Stimulated activated CD4-positive, alpha-beta T cell treated with anti-CD3 and anti-CD28 coated beads, Interleukin-4, amount 100 ng/mL, for 24 hours (primary cell): ENCODE measurements around the gene C1QTNF7.
A peak's percentile ranks its signal among the peaks of the same experiment; 100 is the strongest.

Experiments
- DNase-seq: peaks from one replicate; pipeline ENCODE4 v3.0.0-alpha.2; 2020

The C1QTNF7 gene

DNA sequence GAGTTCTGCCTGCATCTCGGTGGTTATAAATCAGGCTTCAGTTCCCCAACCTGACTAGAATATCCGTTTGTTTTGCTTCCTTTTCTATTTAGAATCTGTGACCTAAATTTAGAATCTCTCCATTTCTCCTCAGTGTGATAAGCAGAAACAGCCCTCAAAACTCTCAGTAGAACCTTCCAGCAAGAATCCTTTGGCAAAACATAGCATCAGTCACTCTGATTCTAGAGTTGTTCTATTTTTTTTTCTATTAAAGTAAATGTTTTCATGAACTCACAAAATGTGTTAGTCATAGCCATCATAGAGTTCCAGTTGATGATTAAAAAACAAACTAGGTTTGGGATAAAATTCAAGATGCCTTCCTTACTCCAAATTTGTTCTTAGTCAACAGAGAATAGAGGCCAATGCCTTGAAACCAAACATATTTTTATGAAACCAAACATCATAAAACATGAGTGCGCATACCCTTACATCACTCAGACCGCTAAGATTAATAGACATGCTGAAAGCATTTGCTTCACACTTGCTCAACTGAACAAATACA is 13.2 kb upstream of the C1QTNF7 start:
- no peak for DNase-seq

DNA sequence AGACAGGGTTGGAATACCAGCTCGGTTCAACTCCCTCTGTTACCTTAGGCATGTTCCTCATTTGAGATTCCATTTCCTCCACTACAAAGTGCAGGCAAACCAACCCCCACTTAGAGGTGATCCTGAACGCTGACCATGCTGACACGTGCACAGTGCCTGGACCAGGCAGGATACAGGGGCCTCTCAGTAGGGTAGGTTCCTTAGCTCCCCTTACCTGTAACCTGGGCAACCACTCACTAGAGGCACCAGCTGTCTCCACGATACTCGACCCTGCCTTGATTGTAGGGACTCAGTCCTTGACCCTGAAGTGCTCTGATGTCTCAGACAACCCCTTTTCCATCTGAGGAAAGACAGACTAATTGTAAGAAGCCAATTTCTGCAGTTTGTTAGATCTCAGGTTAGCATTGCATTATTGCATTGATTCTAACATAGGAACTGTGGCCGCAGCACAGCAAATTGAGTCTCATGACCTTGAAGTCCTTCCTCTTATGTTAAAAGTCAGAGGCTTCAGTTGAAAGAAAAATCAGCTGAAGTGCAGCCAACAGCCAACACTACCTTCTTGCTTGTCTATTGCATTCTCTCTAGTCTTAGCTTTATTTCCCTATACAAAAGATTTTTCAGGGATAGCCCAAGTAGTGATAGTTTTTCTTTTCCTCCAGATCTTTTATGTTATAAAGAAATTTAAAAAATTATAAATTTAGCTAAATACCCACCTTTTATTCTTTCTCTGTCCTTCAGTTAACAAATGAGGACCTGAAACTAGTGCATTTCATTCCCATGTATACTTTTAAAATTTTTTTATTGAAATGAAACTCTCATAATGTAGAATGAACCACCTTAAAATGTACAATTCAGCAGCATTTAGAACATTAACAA is 11.2 kb upstream of the C1QTNF7 start:
- no peak for DNase-seq

DNA sequence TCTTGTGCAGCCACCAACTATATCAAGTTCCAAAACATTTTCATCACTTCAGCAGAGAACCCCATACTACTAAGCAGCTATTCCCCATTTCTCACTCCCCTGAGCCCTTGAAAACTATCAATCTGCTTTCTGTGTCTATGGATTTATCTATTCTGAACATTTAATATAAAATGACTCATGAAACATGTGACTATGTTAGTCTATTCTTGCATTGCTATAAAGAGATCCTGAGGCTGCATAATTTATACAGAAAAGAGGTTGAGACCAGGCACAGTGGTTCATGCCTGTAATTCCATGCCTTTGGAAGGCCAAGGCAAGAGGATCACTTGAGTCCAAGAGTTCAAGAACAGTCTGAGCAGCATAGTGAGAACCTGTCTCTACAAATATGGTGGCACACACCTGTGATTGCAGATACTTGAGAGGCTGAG is 10.6 kb upstream of the C1QTNF7 start:
- DNase-seq: no peak

DNA sequence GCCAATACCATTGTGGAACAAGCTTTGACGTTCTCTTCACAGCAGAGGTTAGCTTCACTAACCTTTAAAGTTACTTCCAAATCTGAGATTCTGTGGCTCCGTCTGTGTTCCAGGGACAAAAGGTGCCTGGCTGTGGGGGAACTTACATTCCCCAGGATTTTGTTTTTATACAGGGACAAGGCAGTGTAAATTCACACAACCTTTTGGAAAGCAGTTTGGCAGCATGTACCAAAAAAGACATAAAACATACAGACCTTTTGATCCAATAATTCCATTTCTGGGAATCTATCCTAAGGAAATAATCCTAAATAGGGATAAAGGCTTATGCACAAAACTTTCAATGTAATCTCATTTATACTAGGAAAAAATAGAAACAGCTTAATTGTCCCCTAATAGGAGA is 8.9 kb upstream of the C1QTNF7 start:
- DNase-seq: no peak

DNA sequence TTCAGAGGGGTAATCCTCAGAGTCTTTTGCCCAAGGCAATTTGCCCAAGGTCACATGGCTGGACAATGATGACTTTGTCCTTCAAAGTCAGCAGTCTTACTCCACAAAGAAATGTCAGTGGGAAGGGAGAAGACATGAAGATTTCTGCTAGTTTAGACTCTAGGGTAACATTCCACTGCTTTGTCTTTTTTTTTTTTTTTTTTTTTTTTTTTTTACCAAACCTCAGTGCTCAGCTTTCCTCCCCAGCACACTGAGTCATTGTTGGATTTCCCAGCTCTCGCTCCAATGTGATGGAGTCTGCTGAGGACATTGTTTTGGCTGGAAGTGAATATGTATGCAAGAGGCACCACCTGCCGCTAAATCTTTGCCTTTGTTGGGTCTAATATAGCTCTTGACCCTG is 7.2 kb upstream of the C1QTNF7 start:
- no peak for DNase-seq

DNA sequence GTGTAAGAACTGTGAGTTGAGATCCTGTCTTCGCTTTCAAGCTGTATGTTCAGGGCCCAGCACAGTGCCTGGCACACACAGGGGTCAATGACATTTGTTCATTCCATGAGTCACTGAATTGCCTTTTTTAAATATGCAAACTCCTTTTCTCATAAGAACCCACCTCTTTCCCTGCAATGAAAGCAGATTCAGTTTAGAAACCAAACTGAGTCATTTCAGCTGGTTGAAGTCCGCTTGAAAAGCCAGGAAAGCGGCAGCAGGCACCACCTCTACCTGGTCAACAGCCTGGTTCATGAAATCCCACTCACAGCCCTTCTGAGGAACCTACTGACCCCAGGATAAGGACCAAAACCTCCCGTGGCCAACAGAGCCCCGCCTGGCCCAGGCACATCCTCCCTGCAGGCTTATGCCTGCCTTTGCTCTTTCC is 4.5 kb upstream of the C1QTNF7 start:
- DNase-seq: peak; percentile 6

- DNase-seq: no peak
Measured at GRCh38 chr4:15425520-15425919, 2.3 kb upstream of the C1QTNF7 start.

GRCh38 chr4:15427161-15427560 is 672 bp upstream of the C1QTNF7 start:
- DNase-seq: no peak

DNA sequence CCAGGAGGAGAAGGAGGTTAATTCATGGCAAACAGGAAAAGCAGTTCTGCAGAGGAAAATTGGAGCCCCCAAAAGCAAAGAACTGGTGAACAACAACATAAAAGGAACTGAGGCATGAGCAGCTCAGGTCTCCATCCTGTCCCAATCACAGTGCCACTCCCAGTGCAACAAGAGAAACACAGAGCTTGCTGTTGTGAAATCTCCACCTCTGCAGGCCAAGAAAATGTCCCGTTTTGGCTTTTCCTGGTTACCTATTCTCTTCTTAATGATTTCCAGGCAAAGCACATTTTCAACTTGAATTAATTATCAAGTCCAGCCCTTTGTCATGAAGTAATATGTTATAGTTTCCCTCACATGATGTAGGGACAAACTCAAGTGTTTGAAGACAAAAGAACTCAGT is 778 bp downstream of the C1QTNF7 start:
- DNase-seq: no peak

GRCh38 chr4:15434091-15434490 is 6.3 kb downstream of the C1QTNF7 start:
- DNase-seq: no peak

- no peak for DNase-seq
Measured at GRCh38 chr4:15434676-15435075, 6.8 kb downstream of the C1QTNF7 start.

GRCh38 chr4:15436513-15436912 is 8.7 kb downstream of the C1QTNF7 start:
- no peak for DNase-seq

GRCh38 chr4:15438939-15439524 is 11.2 kb downstream of the C1QTNF7 start:
- DNase-seq: no peak

DNA sequence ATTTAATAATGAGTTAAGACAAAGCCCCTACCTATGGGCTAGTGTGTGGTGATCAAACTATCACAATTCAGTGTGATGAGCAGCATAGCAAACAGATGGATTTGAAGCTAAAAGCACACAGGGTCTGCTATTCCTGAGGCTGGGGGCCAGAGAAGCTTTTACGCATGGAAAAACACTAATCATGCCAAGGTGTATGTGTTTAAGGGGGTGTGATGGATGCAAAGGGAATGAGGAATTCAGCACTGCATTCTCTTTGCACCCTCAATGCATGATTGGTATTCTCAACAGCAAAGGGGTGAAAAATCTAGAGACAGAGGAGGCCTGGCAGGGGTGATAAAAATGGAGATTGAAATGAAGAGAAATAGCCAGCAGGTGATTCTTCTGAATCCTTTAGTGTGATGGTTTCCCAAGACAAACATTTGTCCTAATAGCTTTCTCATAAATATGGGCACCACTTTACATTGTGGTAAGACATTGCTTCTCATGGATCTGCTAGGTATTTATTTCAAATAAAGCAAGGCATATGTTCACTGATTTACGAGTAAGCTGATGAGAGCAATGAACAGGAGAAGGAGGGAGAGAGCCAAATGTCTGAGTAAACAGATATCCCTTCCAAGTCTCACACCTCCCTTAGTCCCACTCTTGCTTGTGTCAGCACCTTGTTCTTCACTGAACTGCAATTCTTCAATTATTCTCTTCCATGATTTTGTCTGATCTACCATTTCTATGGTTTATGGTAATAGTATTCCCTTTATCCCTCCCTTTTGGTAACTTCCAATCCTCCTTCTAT is 15.7 kb downstream of the C1QTNF7 start:
- DNase-seq: no peak

DNA sequence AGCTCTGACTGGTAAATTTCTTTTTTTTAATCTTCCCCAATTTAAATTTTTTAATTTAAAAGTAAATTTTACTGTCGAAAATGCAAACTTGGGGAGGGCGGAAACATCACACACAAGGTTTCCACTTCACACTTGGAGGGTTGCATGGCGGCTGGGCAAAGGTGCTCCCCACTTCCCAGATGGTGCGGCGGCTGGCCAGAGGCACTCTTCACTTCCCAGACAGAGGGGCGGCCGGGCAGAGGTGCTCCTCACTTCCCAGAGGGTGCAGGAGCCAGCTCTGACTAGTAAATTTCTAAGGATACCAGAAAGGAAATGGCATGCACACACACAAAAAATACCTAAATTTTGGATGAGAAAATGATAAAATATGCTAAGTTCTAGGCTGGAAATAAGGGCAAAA is 16.4 kb downstream of the C1QTNF7 start:
- DNase-seq: no peak

DNA sequence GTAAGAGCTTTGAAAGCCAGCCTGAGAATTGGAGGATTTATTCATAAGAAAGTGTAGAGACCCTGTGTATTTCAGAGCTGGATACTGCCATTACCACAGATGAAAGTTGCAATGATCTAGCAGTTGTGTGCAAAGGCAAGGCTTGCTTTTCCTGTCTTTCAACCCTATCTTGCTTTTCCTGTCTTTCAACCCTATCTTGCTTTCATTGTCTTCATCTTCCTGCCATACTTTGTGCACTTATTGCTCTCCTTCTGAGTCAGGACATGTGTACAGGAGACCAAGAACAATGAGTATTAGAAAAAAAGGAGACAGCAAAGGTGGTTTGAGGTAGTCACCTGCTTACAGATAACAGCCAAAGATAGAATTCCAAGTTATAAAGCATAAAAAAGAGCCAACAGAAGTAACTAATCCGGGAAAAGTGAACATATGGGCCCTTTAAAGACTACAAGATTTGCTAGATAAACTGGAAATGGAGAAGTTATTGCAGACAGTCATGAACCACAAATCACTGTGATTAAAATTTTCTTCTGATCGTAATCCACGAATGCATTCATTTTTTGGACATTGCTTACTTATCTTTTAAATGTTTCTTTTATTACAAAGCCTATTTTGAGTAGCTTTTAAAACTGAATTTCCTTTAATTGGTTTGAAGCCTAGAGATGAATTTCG is 17.2 kb downstream of the C1QTNF7 start:
- DNase-seq: no peak

- DNase-seq: no peak
Measured at GRCh38 chr4:15451181-15451865, 23.5 kb downstream of the C1QTNF7 start.

DNA sequence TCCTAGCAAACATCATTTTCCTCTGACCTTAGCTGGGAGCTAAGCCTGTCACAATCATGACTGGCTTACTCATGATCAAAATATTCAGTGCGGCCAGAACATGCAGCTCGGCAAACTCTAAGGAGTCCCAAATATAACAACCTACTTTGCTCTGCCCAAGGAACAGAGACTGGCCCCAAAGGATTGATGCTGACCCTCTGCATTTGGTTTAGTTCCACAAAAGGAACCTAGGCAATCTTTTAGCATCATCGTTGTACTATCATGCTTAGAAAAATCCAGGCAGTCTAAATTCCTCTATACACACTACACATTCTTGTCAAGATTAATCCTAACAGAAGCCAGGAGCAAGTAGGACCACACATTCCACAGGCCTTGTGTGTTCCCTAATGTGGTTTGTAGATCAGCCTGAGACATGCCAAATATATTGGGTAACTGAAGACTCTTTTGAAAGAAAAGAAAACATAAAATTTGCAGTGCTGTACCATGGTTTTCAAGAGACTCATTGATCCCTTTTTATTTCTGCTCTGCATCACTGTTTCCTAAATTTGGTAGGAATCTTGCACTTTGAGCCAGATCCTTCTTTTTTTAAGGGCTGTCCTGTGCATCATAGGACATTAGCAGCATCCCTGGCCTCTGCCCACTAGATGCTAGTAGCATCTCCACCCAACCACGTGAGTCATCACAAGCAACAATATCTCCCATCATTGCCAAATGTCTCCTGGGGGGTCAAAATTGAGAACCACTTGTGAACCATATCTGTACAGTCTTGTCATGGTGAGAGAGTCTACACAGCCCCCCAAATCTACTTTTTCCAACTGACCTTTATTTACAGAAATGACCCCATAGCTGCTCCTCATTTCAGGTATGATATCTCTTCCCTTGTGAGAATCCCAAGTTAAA is 24.3 kb downstream of the C1QTNF7 start:
- no peak for DNase-seq

DNA sequence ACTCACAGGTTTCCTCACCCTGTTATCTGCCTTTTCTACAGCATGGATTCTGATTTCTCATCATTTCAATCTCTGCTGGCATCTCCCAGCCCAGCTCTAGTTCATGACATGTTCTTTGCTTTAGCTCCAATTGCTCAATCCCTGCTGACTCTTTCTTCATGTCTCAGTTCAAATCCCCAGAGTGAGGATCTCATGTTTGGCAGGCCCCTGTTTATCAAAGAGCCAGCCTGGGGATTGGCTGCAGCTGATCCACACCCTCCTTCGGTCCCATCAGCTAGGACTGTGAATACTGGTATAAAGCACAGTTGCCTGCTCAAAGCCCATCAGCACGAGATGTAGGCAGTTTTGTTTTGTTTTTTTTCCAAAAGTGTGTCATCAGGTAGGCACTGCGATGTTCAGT is 27.5 kb downstream of the C1QTNF7 start:
- no peak for DNase-seq

- no peak for DNase-seq
Measured at GRCh38 chr4:15457406-15458201, 29.8 kb downstream of the C1QTNF7 start.
